ENCODE data around the gene TAS2R40.
A peak's percentile ranks its signal among the peaks of the same experiment; 100 is the strongest.
"Not testable (repeated sequence)": the region's sequence is repeated elsewhere in the genome, so short reads cannot be mapped to it uniquely, and the experiment has no call there.

TAS2R40 gene

DNA sequence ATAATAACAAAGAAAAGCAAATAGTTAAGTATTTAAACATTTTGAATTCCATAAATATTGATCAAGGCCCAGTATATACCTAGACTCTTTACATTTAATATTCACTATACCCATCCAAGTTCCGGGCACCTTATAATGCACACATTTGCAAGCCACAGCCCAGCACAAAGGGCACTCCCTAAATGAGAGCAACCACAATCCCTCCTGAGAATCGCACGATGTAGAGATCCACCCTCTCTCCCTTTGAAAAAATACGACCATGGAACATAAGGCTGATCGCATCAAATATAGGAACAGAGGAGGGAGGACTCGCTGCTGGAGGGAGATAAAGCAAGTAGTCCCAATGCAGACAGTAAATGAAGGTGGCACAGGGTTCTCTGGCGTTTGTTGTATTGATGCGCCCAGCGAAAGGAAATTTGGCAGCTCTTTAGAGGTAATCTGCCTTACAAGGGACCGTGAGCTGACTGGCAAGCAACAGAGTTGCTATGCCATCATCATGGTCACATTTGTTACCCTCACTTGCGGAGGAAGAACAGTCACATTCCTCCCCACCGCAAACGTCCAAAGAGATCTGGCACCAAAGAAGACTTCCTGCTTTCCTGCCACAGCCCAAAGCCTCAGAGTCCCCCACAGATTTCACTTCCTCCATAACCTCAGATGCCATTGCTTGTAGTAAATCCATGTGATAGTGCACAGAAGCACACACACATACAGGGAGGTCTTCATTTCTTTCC, 16.1 kb upstream of the TAS2R40 start:
- ATAC-seq (replicated peaks) (peak; percentile 88), DNase-seq (peak in 2 of 3 experiments; percentile 2 to 10)
- Mint-ChIP-seq H3K27me3 (peaks cover 18 to 23% of the 10 kb centered on the region in 2 donors), H3K4me3 (peak overlapping the region in 1 of 2 donors; percentile 29), H3K9me3 (no peaks in the 10 kb centered on the region), H3K27ac (no peak overlapping the region), H3K4me1 (ENCODE audit: low read depth in 2 of 2) (peaks cover 9 to 10% of the 10 kb centered on the region in 2 donors), H3K36me3 (ENCODE audit: insufficient read depth) (no peaks in the 10 kb centered on the region)

DNA sequence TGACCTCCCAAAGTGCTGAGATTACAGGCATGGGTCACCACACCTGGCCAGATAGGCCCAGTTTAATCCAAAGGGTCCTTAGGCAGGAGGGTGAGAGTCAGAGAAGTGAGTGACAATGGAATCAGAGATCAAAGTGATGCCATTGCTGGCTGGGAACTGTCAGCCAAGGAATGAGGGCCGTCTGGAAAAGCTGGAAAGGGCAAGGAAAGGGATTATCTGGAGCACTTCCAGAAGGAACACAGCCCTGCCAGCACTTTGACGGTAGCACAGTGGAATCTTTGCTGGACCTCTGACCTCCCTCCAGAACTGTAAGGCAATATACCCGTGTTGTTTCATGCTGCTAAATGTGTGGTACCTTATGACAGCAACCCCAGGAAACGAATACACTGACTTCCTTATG, 11.3 kb upstream of the TAS2R40 start:
- H3K27me3 Mint-ChIP-seq = no peaks in the 10 kb centered on the region
- ATAC-seq (replicated peaks) (no peak), DNase-seq (no peak)
- H3K4me3 Mint-ChIP-seq = no peak overlapping the region
- H3K4me1 Mint-ChIP-seq (ENCODE audit: low read depth in 2 of 2) = peaks cover 8 to 9% of the 10 kb centered on the region in 2 donors
- H3K9me3 Mint-ChIP-seq = no peaks in the 10 kb centered on the region
- H3K27ac Mint-ChIP-seq = no peak overlapping the region
- H3K36me3 Mint-ChIP-seq (ENCODE audit: insufficient read depth) = no peaks in the 10 kb centered on the region

DNA sequence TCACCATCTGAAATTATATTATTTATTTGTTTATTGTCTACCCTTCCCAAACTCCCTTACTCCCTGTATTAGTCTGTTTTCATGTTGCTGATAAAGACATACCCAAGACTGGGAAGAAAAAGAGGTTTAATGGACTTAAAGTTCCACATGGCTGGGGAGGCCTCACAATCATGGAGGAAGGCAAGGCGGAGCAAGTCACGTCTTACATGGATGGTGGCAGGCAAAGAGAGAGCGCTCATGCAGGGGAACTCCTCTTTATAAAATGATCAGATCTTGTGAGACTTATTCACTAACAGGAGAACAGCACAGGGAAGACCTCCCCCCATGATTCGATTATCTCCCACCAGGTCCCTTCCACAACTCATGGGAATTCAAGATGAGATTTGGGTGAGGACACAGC, 8.4 kb upstream of the TAS2R40 start:
- H3K27me3 Mint-ChIP-seq = peaks cover 0 to 16% of the 10 kb centered on the region in 2 donors
- not testable (repeated sequence) for DNase-seq; H3K4me1 Mint-ChIP-seq (ENCODE audit: low read depth in 2 of 2); H3K4me3 Mint-ChIP-seq; ATAC-seq (replicated peaks); H3K27ac Mint-ChIP-seq; H3K36me3 Mint-ChIP-seq (ENCODE audit: insufficient read depth); H3K9me3 Mint-ChIP-seq

DNA sequence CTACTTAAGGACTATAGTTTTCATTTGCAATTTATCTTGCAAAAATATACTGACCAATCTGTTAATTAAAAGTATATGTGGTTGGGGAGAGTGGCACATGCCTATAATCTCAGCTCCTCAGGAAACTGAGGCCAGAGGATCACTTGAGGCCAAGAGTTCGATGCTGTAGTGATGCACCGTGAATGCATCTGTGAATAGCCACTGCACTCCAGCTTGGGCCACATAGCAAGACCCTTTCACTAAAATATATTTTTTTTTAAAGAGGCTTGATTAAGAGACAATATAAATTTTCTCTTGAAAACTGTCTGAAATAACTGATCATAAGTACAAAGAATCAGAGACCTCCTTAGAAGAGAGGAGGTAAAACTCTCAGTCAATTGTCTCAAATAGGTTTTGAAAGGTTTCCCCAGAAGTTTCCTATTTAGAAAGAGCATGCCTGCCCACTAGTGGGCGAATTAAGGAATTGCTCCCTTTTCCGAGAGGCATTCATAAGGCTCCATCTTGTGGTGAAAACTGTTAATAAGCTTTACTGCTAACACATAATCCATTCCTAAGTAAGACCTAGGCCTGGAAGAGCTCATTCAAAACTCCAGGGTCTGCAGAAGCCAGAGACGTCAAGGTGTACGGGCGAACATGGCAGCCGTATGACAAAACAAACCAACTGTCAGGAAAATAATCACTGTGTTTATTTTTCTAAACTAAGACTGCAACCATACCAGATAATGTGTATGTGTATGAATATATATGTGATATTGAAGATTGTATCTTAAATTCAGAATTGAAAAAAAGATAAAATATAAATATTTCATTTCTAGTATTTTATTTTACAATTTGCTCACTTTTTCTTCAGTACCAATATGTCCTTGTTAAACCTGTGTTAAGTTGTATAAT, 6.8 kb upstream of the TAS2R40 start:
- Mint-ChIP-seq H3K27ac (no peak overlapping the region), H3K27me3 (peaks cover 10 to 28% of the 10 kb centered on the region in 2 donors), H3K4me3 (no peak overlapping the region), H3K4me1 (ENCODE audit: low read depth in 2 of 2) (no peaks in the 10 kb centered on the region), H3K9me3 (no peaks in the 10 kb centered on the region), H3K36me3 (ENCODE audit: insufficient read depth) (peaks cover 2% of the 10 kb centered on the region)
- DNase-seq (peak; percentile 57 to 64 (median 63)), ATAC-seq (replicated peaks) (peak; percentile 98)

DNA sequence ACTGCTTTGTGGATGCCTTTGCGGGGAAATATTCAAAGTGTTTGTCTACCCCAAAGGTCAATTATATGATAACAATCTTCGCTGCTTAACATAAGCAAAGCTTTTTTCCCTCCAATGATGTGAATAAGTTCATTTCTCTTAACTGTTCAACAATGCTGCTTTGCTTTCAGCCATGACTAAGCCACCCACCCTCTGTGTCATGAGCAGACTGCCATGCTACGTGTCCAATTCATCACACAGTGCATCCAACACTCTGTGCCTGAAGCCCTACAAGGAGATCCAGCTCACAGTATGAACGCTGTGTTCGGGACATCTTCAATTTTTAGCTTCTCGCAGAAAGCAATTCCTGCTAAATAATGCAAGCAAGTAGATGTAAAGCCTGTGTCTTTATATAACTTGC, 5.7 kb upstream of the TAS2R40 start:
- DNase-seq = no peak

DNA sequence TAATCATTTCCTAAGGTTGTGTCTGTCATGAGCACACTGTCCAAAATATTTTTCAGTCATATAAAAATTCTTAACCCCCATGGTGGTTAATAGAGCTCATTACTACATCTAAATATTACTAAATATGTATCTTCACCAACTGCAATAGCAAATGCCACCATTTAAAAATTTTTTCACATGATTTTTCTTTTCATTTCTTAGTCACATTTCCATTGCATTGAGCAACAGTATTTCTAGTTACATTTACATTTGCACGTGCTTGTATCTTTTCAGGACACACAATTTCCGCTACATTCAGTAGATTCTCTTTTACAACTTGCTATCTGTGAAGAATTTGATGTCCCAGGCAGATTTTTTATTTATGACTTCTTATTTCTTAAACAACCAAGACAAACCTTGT, 5.2 kb upstream of the TAS2R40 start:
- Mint-ChIP-seq H3K27ac (no peak overlapping the region), H3K4me1 (ENCODE audit: low read depth in 2 of 2) (no peaks in the 10 kb centered on the region), H3K9me3 (no peaks in the 10 kb centered on the region), H3K27me3 (peaks cover 17 to 35% of the 10 kb centered on the region in 2 donors), H3K36me3 (ENCODE audit: insufficient read depth) (peaks cover 2% of the 10 kb centered on the region), H3K4me3 (no peak overlapping the region)
- ATAC-seq (replicated peaks) = no peak
- no peak for DNase-seq

More for the DNA sequence above, 5.7 kb upstream of the TAS2R40 start:
- ATAC-seq (replicated peaks) = no peak
- no peaks in the 10 kb centered on the region for H3K9me3 Mint-ChIP-seq
- no peaks in the 10 kb centered on the region for H3K4me1 Mint-ChIP-seq (ENCODE audit: low read depth in 2 of 2)
- no peak overlapping the region for H3K4me3 Mint-ChIP-seq
- no peak overlapping the region for H3K27ac Mint-ChIP-seq
- H3K27me3 Mint-ChIP-seq = peaks cover 12 to 29% of the 10 kb centered on the region in 2 donors
- H3K36me3 Mint-ChIP-seq (ENCODE audit: insufficient read depth) = peaks cover 2% of the 10 kb centered on the region

DNA sequence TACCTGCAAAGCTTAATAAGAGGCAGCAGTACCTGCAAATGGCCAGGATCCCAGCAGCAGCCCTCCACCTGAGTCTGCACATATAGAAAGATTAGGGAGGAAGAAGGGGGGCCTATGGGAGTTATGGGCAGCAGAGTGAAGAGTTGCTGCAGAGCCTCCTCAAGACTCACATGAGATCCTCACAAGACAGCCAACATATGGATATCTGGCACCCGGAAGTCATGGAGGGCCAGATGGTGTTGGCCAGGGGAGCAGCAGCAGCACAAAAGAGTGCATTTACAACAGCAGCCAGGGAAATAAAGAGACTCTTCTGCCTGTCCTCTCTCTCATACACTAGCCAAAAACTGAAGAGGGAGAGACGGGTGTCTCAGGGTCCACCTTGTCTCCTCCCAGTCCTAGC, 4.0 kb upstream of the TAS2R40 start:
- H3K27me3 Mint-ChIP-seq = peaks cover 26 to 46% of the 10 kb centered on the region in 2 donors
- H3K4me3 Mint-ChIP-seq = no peak overlapping the region
- no peaks in the 10 kb centered on the region for H3K9me3 Mint-ChIP-seq
- DNase-seq (no peak), ATAC-seq (replicated peaks) (no peak)
- no peaks in the 10 kb centered on the region for H3K4me1 Mint-ChIP-seq (ENCODE audit: low read depth in 2 of 2)
- H3K36me3 Mint-ChIP-seq (ENCODE audit: insufficient read depth) = peaks cover 2% of the 10 kb centered on the region
- H3K27ac Mint-ChIP-seq = no peak overlapping the region

DNA sequence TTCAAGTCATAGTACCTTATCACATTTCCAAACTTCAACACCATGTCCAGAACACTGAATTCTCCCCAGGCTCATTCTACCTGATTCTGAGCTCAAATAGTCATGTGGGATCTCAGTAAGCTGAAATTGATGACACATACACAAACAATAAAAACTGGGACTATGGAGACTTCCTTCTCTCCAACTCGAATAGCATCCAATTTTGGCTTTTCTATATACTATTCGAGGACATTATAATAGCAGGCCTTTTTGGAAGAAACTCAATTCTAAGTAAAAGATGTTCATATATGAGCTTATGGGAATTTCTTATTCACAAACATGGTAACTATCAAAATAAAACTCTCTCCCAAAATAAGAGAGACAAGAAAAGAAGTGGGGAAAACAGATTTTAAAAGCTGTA, 551 bp upstream of the TAS2R40 start:
- Mint-ChIP-seq H3K4me1 (ENCODE audit: low read depth in 2 of 2) (no peaks in the 10 kb centered on the region), H3K4me3 (no peak overlapping the region), H3K27ac (no peak overlapping the region), H3K27me3 (peaks cover 37 to 59% of the 10 kb centered on the region in 2 donors), H3K9me3 (no peaks in the 10 kb centered on the region), H3K36me3 (ENCODE audit: insufficient read depth) (peaks cover 2% of the 10 kb centered on the region)
- DNase-seq (no peak), ATAC-seq (replicated peaks) (no peak)

DNA sequence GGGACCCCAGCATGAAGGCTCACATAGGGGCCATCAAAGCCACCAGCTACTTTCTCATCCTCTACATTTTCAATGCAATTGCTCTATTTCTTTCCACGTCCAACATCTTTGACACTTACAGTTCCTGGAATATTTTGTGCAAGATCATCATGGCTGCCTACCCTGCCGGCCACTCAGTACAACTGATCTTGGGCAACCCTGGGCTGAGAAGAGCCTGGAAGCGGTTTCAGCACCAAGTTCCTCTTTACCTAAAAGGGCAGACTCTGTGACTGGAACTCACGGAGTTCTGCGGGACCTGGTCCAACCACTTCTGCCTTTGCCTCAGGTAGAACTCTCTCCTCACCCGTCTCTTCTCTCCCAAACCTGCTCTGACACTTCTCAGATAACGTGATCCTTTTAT, 945 bp downstream of the TAS2R40 start:
- Mint-ChIP-seq H3K4me3 (no peak overlapping the region), H3K27ac (no peak overlapping the region), H3K4me1 (ENCODE audit: low read depth in 2 of 2) (no peaks in the 10 kb centered on the region), H3K27me3 (peaks cover 37 to 50% of the 10 kb centered on the region in 2 donors), H3K36me3 (ENCODE audit: insufficient read depth) (no peaks in the 10 kb centered on the region), H3K9me3 (no peaks in the 10 kb centered on the region)
- no peak for DNase-seq
- no peak for ATAC-seq (replicated peaks)

DNA sequence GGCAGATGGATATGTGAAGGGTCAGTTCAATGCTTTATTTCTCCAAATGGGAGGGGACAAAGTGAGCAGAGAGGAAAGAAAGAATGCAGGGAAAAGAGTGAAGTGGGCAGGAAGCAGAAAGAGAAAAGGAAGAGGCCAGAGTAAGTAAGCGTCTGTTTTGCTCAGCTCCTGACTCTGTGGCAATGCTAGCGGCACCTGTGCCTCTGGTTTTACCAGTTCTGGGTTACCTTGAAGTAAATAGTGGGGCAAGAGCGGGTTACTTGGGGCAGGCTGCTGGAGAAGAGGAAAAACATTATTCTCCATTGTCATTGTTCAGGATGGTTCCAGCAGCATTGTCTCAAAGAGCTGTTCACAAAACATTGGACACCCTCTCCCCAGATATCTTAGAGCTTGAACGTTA, 1.9 kb downstream of the TAS2R40 start:
- H3K27me3 Mint-ChIP-seq = peaks cover 35 to 40% of the 10 kb centered on the region in 2 donors
- ATAC-seq (replicated peaks) = no peak
- no peak overlapping the region for H3K4me3 Mint-ChIP-seq
- no peak overlapping the region for H3K27ac Mint-ChIP-seq
- no peaks in the 10 kb centered on the region for H3K4me1 Mint-ChIP-seq (ENCODE audit: low read depth in 2 of 2)
- DNase-seq = no peak
- no peaks in the 10 kb centered on the region for H3K9me3 Mint-ChIP-seq
- H3K36me3 Mint-ChIP-seq (ENCODE audit: insufficient read depth) = no peaks in the 10 kb centered on the region

DNA sequence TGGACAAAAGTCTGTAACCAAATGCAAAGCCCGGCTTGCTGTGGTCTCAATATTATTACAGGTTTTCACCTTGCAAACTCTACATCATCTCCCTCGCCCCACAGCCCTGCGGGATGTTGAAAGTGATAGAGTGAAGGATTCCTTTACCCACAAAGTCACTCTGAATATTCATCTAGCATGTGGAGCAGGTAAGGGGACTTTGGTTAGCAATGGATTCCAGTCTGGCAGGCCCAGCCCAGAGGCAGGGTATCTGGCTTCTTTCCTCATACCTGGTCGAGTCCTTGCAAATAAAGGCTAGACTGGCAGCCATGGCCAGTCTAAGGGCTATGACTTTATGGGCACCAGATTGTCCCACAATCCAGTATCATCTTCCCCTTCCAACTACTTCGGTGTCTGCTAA, 3.2 kb downstream of the TAS2R40 start:
- no peak overlapping the region for H3K27ac Mint-ChIP-seq

DNA sequence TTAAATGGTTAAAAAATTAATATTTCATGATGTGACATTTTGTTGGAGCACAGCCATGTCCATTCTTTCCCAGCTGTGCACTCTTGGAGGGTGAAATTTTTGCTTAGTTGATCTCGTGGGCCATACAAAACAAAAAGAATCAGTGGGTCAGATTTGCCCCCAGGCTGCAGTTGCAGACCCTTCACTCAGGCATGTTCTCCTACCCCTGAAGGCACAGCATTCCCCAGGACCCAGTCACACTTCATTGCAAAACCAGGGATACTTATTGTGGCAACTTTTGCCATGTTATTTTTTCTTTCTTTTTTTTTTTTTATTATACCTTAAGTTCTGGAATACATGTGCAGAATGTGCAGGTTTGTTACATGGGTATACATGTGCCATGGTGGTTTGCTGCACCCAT, 6.0 kb downstream of the TAS2R40 start:
- H3K9me3 Mint-ChIP-seq = no peaks in the 10 kb centered on the region
- no peak overlapping the region for H3K4me3 Mint-ChIP-seq
- peaks cover 11 to 13% of the 10 kb centered on the region in 2 donors for H3K27me3 Mint-ChIP-seq
- DNase-seq (no peak), ATAC-seq (replicated peaks) (no peak)
- no peaks in the 10 kb centered on the region for H3K4me1 Mint-ChIP-seq (ENCODE audit: low read depth in 2 of 2)
- no peak overlapping the region for H3K27ac Mint-ChIP-seq
- no peaks in the 10 kb centered on the region for H3K36me3 Mint-ChIP-seq (ENCODE audit: insufficient read depth)

More for the DNA sequence above, 3.2 kb downstream of the TAS2R40 start:
- Mint-ChIP-seq H3K4me3 (no peak overlapping the region), H3K27me3 (peaks cover 27 to 31% of the 10 kb centered on the region in 2 donors), H3K36me3 (ENCODE audit: insufficient read depth) (no peaks in the 10 kb centered on the region), H3K4me1 (ENCODE audit: low read depth in 2 of 2) (no peaks in the 10 kb centered on the region), H3K9me3 (no peaks in the 10 kb centered on the region)
- DNase-seq (no peak), ATAC-seq (replicated peaks) (no peak)

DNA sequence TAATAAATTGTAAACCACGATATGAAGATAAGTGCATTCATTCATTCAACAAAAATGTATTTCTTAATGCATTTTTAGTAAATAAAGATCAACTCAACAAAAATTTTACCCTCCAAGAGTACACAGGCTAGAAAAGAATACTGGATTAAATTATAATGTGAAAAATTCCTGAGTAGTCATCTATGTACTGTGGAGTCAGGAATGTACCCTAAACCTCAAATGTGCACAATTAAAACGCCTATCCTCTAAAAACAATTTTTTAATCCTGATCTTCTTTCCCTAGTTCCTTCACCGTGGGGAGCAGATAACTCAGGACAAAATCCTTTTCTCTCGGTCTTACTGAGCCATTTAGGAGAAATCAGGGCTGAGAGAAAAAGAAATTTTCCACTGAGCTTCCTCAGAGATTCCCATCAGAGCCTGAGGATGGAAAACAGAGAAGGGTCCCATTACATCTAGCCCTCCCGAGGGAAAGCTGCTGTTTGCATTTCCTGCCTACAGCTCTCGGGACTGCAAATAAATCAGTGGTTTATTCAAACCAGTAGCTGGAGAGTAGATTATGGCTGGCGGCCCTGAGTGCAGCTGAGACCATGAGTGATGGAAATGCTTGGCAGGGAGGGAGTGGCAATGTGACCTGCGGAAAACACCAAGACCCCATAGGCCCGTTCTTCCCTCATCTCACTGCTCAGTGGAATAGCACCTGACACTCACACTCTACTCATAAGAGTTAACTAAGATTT, 7.4 kb downstream of the TAS2R40 start:
- ATAC-seq (replicated peaks) (no peak), DNase-seq (no peak)
- Mint-ChIP-seq H3K27me3 (no peaks in the 10 kb centered on the region), H3K4me3 (no peak overlapping the region), H3K9me3 (no peaks in the 10 kb centered on the region), H3K4me1 (ENCODE audit: low read depth in 2 of 2) (no peaks in the 10 kb centered on the region), H3K27ac (no peak overlapping the region), H3K36me3 (ENCODE audit: insufficient read depth) (no peaks in the 10 kb centered on the region)

All from effector memory CD8-positive, alpha-beta T cell (primary cell).